HG03039 (cell line): ENCODE results near the gene NAAA.
"Not testable (repeated sequence)": the region's sequence is repeated elsewhere in the genome, so short reads cannot be mapped to it uniquely, and the experiment has no call there.

ENCODE experiments used
- ATAC-seq: cut with Tn5 transposase; IDR thresholded peaks from one replicate; pipeline ENCODE4 v1.9.1; 2021; ENCODE audit warnings: mild to moderate bottlenecking, moderate library complexity; ENCODE audit not compliant: unreplicated experiment

Gene NAAA

DNA sequence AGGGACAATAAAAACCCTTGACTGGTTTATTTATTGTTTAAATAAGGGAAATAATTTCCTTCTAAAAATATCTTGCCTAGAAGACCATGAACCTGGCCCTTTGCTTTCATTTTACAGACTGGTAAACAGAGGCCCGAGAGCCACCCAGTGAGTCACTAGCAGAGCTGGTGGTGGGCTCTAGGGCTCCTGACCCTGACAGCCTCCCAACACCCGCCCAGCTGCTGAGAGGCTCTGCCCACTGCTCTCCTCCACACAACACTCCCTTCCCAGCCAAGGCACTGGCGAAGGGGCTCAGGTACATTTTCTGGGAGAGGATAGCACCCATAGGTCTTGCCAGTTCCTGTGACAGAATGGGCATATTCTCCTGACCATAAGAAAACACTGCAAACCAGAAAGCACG is 20.5 kb downstream of the NAAA start:
- ATAC-seq: no peak

DNA sequence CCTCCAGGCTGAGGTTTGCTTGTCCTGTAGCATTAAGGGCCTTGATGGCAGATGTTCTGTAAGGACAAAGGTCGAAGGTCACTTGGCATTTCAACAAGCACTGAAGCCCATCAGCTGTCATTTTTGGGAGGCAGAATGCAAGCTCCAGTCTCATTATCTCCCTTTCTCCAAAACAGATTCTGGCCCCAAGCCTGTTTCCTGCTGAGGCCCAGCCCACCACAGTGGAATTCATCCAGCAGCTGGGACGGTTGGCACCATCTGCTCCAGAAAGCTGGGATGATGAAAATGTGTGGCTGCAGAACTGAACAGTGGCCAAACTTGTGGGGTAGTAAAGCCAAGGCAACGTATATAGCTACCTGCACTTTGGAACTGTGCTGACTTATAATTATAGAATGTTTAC is 20.9 kb downstream of the NAAA start:
- no peak for ATAC-seq

DNA sequence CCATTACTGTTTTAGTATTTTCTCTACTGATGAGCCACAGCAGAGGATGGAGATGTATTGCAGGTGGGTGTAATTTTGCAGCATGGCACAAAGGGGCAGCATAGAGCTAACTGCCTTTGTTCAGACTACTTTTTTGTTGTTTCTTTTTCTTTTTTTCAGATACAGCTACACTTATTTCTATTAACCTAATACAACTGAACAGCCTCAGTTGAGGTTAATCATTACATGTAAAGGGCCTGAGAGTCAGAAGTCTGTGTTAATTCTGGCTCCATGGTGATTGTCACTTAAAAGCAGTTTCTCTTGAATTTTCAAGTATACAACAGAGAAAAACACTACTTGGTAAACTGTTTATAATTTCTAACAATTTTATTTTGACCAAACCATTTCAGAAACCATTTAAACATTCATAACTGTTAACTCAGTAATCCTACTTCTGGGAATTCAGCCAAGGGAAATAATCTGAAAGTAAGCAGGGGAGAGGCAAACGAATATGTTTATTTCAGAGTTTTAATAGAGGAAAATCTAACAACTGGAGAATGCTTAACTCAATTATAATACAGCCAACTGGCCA is 24.6 kb downstream of the NAAA start:
- peak; percentile 51 for ATAC-seq

DNA sequence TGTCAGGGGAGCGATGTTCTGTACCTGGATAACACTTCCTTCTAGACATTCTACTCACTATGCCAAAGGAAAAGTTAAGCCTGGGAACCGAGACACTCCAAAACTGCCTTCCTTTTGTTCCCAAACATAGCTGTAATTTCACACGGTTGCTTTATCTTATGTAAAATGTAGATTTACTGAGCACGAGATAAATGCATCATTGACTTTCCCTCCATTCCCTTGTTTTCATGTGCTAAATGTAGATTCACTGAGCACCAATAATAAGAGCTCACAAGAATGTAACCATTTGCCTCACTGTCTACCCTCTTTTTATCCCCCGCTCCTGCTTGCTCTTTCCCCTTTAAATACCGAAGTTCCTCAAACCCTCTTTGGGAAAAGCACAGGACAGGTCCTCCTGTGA is 27.8 kb downstream of the NAAA start:
- ATAC-seq: no peak

DNA sequence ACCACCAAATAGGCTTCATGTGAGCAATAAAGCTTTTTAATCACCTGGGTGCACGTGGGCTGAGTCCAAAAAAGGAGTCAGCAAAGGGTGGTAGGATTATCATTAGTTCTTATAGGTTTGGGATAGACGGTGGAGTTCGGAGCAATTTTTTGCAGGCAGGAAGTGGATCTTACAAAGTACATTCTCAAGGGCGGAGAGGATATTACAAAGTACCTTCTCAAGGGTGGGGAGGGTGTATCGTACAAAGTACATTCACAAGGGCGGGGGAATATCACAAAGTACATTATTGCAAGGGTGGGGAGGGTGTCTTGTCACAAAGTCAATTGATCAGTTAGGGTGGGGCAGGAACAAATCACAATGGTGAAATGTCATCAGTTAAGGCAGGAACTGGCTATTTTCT is 30.0 kb downstream of the NAAA start:
- ATAC-seq: not testable (repeated sequence)

DNA sequence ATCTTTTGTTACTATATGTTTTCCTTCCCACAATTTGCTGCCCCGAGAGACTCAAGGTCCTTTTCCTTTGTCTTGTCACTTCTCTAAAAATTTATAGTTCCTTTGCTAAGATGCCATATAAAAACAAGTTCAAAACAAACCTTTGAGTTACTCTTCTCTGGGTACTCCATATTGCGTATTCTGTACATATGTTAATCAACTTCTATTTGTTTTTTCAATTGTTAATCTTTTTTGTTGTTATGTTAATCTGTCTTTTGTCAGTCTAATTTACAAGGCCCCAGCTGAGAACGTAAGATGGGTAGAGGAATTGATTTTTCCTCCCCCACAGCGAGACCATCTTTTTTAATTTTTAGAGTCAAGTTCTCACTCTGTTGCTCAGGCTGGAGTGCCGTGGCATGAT is 31.4 kb downstream of the NAAA start:
- no peak for ATAC-seq

DNA sequence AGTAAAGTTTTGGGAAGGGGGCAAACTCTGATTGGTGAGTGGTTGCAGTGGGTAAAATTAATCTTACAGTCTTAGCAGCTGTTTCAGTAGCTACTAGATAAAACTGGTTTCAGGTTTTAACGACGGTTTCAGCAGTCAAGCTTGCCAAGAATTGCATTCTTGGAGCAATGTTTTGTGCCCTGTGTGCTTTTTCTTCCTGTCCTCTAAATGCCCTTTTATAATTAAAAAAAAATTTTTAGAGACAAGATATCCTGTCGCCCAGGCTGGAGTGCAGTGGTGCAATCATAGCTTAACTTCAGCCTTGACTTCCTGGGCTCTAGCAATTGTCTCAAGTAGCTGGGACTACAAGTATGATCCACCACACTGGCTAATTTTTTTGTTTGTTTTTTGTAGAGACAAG is 32.3 kb downstream of the NAAA start:
- ATAC-seq: no peak

DNA sequence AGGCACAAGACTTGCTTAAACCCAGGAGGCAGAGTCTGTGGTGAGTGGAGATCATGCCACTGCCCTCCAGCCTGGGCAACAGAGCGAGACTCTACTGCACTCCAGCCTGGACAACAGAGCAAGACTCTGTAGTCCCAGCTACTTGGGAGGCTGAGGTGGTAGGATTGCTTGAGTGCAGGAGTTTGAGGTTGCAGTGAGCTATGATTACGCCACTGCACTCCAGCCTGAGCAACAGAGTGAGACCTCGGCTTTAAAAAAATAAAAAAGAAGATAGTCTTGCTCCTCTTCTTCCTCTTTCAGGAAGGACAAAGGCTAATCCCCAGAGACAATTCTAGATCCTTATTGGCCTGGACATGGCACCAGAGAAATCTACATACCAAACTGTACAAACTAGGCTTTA is 32.8 kb downstream of the NAAA start:
- no peak for ATAC-seq

DNA sequence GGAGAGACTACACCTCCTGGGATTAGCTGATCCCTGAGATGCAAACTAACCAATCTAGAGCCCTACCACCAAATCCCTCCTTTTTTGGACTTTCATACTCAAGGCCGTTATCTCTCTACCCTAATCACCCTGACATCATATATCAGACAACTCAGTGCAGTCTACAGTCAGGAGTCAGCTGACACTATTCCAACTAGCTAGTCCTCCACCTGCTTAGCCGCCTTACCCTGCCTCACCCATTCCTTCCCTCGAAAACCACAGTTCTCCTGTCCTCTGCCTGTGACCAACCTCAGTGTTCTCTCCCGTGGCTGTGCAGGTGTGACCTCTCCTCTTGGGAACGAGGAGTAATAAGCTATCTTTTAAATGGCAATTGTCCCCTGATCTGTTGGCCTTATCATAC is 36.7 kb downstream of the NAAA start:
- ATAC-seq: no peak

DNA sequence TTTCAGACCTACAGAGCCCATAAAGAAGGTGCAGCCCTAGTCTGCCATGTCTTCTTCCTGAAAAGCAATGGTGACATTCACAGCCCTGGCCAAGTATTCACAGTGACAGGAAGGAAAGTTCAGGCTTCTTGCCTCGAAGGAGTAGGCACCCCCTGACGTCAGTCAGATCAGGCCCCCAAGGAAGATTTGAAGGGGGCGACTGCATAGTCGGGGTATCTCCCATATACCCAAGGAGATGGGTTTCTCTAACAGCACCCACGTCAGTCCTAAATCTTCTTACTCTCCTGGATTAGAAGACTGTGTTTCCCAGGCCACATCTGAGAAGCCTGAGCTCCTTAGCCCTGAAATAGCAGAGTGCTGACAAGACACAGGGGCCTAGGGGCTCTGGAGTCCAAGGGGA is 38.5 kb downstream of the NAAA start, which contains the start of gene PPEF2:
PPEF2 (minus strand) TSS at position 101 of the 400 bp plus-strand sequence. CDS start 6,127 bp downstream, outside the sequence.
- no peak for ATAC-seq

DNA sequence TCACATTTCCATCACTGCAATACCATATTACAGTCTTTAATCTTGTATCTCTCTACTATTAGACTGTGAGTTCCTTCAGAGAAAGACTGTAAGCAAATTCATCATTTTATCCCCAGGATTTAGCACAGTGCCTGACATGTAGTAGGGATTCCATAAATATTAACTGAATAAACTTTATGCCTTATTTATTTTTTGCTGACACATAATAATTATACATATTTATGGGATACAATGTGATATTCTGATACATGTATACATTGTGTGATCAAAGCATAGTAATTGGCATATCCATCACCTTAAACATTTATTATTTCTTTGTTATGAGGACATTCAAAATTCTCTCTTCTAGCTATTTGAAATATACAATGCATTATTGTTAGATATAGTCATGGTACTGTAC is 42.3 kb downstream of the NAAA start:
- no peak for ATAC-seq

DNA sequence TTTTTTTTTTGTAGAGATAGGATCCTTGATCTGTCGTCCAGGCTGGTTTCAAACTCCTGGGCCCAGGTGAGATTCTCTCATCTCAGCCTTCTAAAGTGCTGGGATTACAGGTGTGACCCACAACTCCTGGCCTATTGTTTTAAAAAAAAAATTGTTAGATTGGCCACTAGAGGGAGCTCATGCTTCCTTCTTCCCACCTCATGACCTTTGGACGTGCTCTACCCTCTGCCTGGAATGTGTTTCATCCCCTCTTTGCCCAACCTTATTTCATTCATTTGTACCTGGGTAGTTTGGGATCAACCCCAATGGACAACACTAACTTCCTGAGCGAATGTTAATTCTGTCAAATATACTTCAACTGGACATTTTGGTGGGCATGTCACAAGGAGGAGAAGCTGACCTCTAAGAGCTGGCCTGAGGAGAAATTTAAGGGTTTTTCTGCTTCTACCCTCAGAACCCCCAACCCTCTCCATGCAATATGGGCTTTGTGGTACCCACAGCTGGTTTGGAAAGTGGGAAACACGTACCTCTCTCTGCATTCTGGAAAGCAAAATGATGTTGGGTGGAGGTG is 45.0 kb downstream of the NAAA start:
- no peak for ATAC-seq

DNA sequence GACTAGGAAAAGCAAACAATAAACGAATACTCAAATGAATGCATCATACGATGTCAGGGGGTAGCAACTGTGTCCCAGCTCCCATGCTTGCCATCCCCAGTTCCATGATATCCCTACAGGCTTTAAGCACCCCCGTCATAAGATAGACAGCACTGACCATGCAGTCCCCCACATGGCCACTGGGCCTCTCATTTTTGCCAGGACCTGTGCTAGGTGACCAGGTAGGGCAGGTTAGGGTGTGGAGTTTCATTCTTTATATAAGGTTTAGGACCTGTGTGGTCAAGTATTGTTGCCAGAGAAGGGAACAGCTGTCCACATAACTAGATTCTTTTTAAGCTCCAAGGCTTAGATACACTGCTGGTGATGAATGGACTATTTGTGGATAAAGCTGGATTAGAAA is 48.3 kb downstream of the NAAA start:
- ATAC-seq: no peak

DNA sequence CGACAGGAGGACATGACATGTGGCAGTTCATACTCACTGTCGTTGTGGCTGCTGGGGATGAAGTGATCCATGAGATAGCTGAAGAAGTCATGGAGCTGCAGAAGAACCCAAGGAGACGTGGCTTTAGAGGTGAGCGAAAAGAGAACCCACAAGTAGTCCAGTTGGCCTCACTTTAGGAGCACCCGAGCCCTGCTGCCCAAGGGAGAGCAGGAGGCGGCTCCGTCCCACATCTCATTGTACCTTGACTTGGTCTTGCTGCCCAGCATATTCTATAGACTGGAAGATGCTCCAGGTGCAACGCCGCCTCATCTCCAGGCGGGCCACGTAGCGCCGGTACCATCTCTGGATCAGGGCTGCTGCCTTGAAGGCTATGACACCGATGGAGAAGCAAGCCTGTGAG is 49.2 kb downstream of the NAAA start:
- no peak for ATAC-seq

DNA sequence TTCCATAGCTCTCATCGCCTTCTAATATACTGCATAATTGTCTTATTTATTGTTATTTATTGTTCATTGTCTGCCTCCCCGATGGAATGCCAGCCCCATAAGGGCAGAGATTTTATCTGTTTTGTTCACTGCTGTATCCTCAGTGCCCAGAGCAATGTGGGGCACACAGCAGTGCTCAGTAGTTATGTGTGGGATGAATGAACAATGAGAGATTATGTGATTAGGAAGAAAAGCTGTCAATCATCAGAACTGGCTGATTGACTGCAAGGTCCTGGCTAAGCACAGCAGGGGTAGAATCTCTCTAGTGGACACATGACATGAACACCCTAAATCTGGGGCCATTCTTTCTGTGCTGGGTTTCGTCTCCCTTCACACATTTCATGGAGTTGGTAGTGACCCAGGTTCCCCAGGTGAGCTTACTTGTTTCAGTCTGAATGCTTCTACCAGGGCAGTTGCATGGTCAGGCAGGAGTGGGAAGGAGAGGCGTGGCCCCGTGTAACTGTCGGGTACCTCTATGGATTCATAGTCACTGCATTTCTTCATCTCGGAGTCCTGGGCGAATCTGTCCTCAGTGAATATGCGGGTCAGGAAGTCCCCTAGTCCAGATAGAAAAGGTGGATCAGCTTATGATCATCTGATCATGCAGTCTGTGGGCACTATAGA is 51.1 kb downstream of the NAAA start:
- ATAC-seq: no peak

DNA sequence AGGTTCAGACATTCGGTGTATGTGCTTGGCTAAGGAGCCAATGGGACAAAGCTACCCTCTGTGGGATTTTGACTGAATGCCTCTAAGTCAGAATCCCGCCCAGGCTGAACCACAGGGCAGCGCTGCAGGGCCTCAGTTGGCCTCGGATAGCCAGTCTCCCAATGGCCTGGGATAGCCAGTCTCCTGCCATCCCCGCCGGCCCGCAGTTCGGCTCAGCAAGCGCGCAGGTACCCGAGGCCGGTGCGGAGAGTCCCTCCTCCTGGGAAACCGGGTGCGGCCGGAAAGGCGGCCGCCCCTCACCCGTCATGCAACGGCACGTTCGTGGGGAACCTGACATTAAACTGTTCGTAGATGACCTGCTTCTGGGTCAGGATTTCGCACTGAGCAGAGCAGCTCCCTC is 54.7 kb downstream of the NAAA start:
- ATAC-seq: no peak

DNA sequence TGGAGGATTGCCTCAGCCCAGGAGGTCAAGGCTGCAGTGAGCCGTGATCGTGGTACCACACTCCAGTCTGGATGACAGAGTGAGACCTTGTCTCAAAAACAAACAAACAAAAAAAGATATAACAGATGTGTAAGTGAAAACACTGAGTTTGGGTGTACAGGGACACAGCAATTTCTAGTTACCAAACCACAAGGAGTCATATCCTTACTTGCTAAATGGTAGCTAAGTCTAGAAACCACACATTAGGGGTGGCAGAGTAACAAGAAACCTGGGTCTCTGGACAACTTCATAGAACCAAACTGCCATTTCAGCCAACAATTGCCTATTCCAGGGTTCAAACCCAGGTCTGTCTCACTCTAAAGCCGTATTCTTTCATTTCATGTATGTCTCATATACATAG is 59.3 kb downstream of the NAAA start:
- no peak for ATAC-seq

DNA sequence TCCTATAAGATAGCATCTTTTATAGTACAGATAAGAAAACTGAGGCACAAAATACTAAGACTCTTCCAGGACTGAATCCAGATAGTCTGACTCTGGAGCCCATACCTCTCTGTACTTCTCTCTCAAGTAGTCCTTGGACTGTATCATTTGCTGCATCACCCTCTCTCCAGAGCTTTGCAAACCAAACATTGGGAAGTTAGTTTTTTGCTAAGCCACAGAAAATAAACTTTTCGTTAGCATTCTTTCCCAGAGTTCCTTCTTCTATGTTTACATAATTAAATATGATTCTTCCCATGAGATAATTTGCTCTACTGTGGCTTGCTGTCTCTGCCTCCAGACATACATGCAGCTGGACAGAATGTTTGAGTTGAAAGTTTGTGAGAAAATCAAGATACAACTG is 60.5 kb downstream of the NAAA start:
- ATAC-seq: no peak

DNA sequence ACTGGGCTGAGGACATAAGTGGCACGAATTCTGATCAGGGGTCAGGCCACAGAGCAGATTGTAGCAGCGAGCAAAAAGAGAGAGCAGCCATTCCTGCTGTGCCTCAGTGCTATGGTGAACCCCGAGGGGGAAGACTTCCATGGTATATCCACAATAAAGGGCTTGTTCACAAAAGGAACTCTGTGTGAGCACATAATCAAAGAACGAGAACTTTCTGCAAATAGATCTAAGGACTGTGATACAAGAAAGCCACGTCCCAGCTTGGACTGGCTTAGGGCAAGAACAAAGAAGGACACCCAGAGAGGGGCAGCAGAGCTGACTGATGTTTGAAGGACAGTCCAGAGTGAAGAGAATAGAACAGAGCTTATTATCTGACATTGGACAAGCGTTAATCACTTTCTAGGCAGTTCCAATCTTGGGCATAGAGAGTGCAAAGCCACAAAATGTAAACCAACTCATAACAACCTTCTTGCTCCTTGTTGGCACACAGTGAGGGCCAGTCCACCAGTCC is 62.5 kb downstream of the NAAA start:
- no peak for ATAC-seq

DNA sequence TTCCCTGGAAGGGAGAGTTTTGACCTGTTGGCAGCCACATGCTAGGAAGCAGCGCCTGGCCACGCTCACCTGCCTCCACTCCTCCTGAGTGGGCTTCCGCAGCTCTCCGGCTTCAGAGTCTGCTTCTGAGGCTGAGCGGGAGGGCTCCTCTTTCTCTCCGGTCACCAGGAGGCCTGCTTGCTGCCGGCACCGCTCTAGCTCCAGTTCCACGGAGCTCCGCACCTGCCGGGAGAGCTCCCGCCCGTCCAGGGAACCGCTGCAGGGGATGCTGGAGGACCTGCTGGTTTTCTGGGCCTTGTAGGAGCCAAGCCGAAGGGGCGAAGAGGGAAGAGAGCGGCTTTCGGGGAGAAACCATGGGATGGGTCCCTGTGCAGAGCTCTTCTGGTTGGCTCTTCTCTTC is 64.6 kb downstream of the NAAA start:
- no peak for ATAC-seq

DNA sequence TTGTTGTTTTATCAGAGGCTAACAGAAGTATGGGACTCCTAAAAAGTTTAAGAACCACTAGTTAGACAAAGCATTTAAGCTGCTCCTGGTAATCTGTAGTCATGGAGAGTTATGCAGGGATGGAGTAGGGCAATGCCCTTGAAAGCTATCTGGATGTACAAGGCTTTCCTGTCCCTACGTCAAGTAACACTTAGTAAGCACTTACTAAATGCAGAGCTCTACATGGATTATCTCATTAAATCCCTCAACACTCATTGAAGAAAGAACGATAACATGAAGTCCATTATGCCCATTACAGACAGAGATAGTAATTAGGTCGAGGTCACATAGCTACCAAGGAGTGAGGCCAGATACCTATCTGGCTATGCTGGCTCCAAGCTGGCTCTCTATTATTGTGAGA is 71.7 kb downstream of the NAAA start:
- ATAC-seq: no peak

DNA sequence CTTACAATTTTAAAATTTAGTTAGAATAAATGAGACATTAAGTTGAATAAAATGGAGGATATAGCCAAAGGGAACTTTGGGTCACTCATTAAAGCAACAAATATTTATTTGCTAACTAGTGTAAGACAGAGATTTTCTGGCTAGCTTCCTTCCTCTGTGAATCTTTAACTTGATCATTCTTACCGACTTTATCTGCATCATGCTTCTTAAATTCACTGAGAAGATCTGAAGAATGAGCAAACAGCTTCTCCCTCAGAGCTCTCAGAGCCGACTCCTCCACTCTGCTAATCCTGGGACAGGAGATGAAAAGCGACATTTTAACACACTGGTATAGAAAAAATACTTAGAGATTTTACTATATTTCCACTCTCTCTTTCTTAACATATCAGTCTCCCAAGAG is 73.7 kb downstream of the NAAA start:
- ATAC-seq: no peak
